Endothelial cell of umbilical vein (primary cell): Measurements from ENCODE around the gene CLSTN1. TPM values are rescaled to one million over a fixed set of nuclear protein-coding genes. Genes with fewer than 3 reads are reported as not detected.

ENCODE experiments used
- BruUV-seq: library from RNA; stranded (reverse); fragments of 400-500 nt; replicated peaks from 2 replicates; lab custom pipeline; 2021; lab: Mats Ljungman, UMichigan
- CTCF ChIA-PET: fragments of 300-600, 350-600 bp; sonication (Branson Sonifier 250); formaldehyde crosslinking; loops from one replicate; lab custom pipeline; 2021; ENCODE audit warnings: antibody characterized with exemption, inconsistent platforms; lab: Charles Lee
- POLR2A ChIA-PET: fragments of 300-600, 350-600 bp; sonication (Branson Sonifier 250); formaldehyde crosslinking; loops from one replicate; lab custom pipeline; 2021; ENCODE audit warnings: antibody characterized with exemption, inconsistent platforms; lab: Charles Lee
- DNase-seq: peaks from one replicate; pipeline ENCODE4 v3.0.0-alpha.2; 2011; ENCODE audit warnings: low read depth, low spot score
- FAIRE-seq: peaks from 2 replicates; lab custom pipeline; 2011; peaks lifted over from hg19 to GRCh38; lab: Jason Lieb, UNC
- H2AFZ ChIP-seq: 2 replicates; pipeline ENCODE4 v1.6.0; 2012; ENCODE audit warnings: low read depth, low read length, control low read depth, inconsistent platforms
- H3K27ac ChIP-seq: 2 replicates; pipeline ENCODE4 v1.5.1; 2011; ENCODE audit warnings: low read depth, mild to moderate bottlenecking, control low read depth, low read length, moderate library complexity; ENCODE audit not compliant: insufficient read depth
- H3K27me3 ChIP-seq, 2 experiments: 2 replicates each; pipeline versions ENCODE4 v1.6.0 to v1.6.1; 2011; ENCODE audit warnings: low read length in 2 of 2, mixed read lengths in 1 of 2; ENCODE audit not compliant: control insufficient read depth in 2 of 2, insufficient read depth in 2 of 2
- H3K36me3 ChIP-seq, 2 experiments: 2 replicates in 1 of 2; 3 replicates in 1 of 2; pipeline ENCODE4 v1.5.1; 2011; ENCODE audit warnings: low read length in 2 of 2, mild to moderate bottlenecking in 1 of 2, moderate library complexity in 1 of 2; ENCODE audit not compliant: control insufficient read depth in 2 of 2, insufficient read depth in 2 of 2; ENCODE audit errors: extremely low read depth in 1 of 2
- H3K4me1 ChIP-seq: 3 replicates; pipeline ENCODE4 v1.5.1; 2011; ENCODE audit warnings: mild to moderate bottlenecking, low read length; ENCODE audit not compliant: control insufficient read depth, insufficient read depth; ENCODE audit errors: extremely low read depth
- H3K4me2 ChIP-seq: 2 replicates; pipeline ENCODE4 v1.6.1; 2011; ENCODE audit warnings: low read length, control low read depth, mixed read lengths; ENCODE audit not compliant: insufficient read depth
- H3K4me3 ChIP-seq, 3 experiments: fragments of 200-600 bp in 1 of 3; sonication (generic), shearing (Covaris generic) in 1 of 3; replicated peaks in 1 of 3; 2 replicates each; pipeline ENCODE4 v1.5.1; 2011 to 2016; ENCODE audit warnings: control low read depth in 3 of 3, low read length in 3 of 3, mild to moderate bottlenecking in 2 of 3, inconsistent platforms in 1 of 3, low read depth in 1 of 3, moderate library complexity in 1 of 3; ENCODE audit not compliant: insufficient read depth in 1 of 3
- H3K79me2 ChIP-seq: 2 replicates; pipeline ENCODE4 v1.6.0; 2012; ENCODE audit warnings: low read length, inconsistent platforms; ENCODE audit not compliant: control insufficient read depth, insufficient read depth
- H3K9ac ChIP-seq: replicated peaks from 2 replicates; pipeline ENCODE3; 2011; ENCODE audit warnings: low read length, control low read depth; ENCODE audit not compliant: insufficient read depth; ENCODE audit errors: extremely low read depth
- H3K9me1 ChIP-seq: replicated peaks from 3 replicates; pipeline ENCODE4 v1.6.0; 2011; ENCODE audit warnings: mild to moderate bottlenecking, low read length; ENCODE audit not compliant: control insufficient read depth, insufficient read depth; ENCODE audit errors: extremely low read depth
- H3K9me3 ChIP-seq: replicated peaks from 2 replicates; pipeline ENCODE4 v1.5.1; 2012; ENCODE audit warnings: low read length, inconsistent platforms; ENCODE audit not compliant: control insufficient read depth, insufficient read depth
- H4K20me1 ChIP-seq: replicated peaks from 2 replicates; pipeline ENCODE3; 2011; ENCODE audit warnings: mild to moderate bottlenecking, low read length; ENCODE audit not compliant: control insufficient read depth, insufficient read depth; ENCODE audit errors: extremely low read depth
- CTCF ChIP-seq, 2 donors: IDR thresholded peaks; 1 replicate in 1 of 2; 2 replicates in 1 of 2; pipeline ENCODE4 v1.5.1; 2011; ENCODE audit warnings: low read length in 2 of 2, mild to moderate bottlenecking in 2 of 2, moderate library complexity in 2 of 2, control low read depth in 1 of 2, inconsistent platforms in 1 of 2, low read depth in 1 of 2; ENCODE audit not compliant: insufficient read depth in 1 of 2; ENCODE audit errors: extremely low read depth in 1 of 2
- EZH2 ChIP-seq: IDR thresholded peaks from 2 replicates; pipeline ENCODE4 v1.6.1; 2012; ENCODE audit warnings: borderline replicate concordance, low read depth, mild to moderate bottlenecking, moderate library complexity, low read length, inconsistent platforms; ENCODE audit not compliant: severe bottlenecking
- FOS ChIP-seq: IDR thresholded peaks from 2 replicates; pipeline ENCODE4 v1.6.1; 2011; ENCODE audit warnings: mild to moderate bottlenecking, low read length, moderate library complexity, borderline replicate concordance; ENCODE audit not compliant: insufficient read depth
- GATA2 ChIP-seq: IDR thresholded peaks from 2 replicates; pipeline ENCODE4 v1.7.0; 2011; ENCODE audit warnings: low read depth, mild to moderate bottlenecking, moderate library complexity, mixed read lengths, low read length; ENCODE audit not compliant: insufficient read length, insufficient read depth
- JUN ChIP-seq: IDR thresholded peaks from 2 replicates; pipeline ENCODE4 v1.6.1; 2011; ENCODE audit warnings: borderline replicate concordance, low read depth; ENCODE audit not compliant: insufficient read length, insufficient read depth
- MAX ChIP-seq: IDR thresholded peaks from 2 replicates; pipeline ENCODE4 v1.6.1; 2011; ENCODE audit not compliant: insufficient read depth, insufficient read length
- MYC ChIP-seq: IDR thresholded peaks from one replicate; pipeline ENCODE4 v1.6.1; 2011; ENCODE audit warnings: mild to moderate bottlenecking, low read depth, low read length
- POLR2A ChIP-seq: IDR thresholded peaks from 2 replicates; pipeline ENCODE4 v1.6.1; 2012; ENCODE audit warnings: low read depth, mild to moderate bottlenecking, control low read depth, low read length
- POLR2AphosphoS5 ChIP-seq: IDR thresholded peaks from 2 replicates; pipeline ENCODE4 v1.6.1; 2012; ENCODE audit warnings: low read depth, mild to moderate bottlenecking, control low read depth, low read length, moderate library complexity; ENCODE audit not compliant: insufficient read depth
- dilution Hi-C: fragments of 300-500 bp; cut with MboI; formaldehyde crosslinking; loops from one replicate; pipeline ENCODE4 v1.15.0; 2019; ENCODE audit warnings: low sequenced_read_pairs; ENCODE audit not compliant: extremely low pct_ligation_motif_present
- intact Hi-C: fragments of 100-400 bp; cut with micrococcal nuclease; formaldehyde crosslinking; loops from one replicate; pipeline ENCODE4 v1.10.0; 2022
- polyA plus RNA-seq, 4 experiments: library from polyadenylated mRNA; depleted of rRNA in 3 of 4; stranded (reverse) in 3 of 4; unstranded in 1 of 4; fragments of >200 nt; gene quantifications; 2 replicates each; pipeline versions ENCODE4 v1.2.1 to v1.2.3, GENCODE V29; 2011 to 2012; ENCODE audit warnings: missing spikeins in 1 of 4
- total RNA-seq: library from RNA; stranded (reverse); gene quantifications from 2 replicates; pipeline ENCODE4 v1.2.3, GENCODE V29; 2021

Gene CLSTN1
- total and polyA plus RNA-seq, 2 donors (not counting 3 experiments of a cell fraction or from before 2014, with no cell fraction given) = 49.1 to 130 TPM

GRCh38 chr1:9736241-9736640 lies 87.5 kb downstream of the CLSTN1 start:
- ChIA-PET CTCF (no interaction called here), POLR2A (no interaction called here)
- intact Hi-C loops (no loop called here), dilution Hi-C loops (no loop called here)
- no peaks in the 10 kb centered on the region for H3K79me2 ChIP-seq
- H3K36me3 ChIP-seq = peaks cover 9 to 53% of the 10 kb centered on the region in 2 experiments
- no peaks in the 10 kb centered on the region for H3K27me3 ChIP-seq
- H3K4me1 ChIP-seq = no peaks in the 10 kb centered on the region
- no peak overlapping the region for H3K4me2 ChIP-seq
- no peaks in the 10 kb centered on the region for H4K20me1 ChIP-seq
- H3K4me3 ChIP-seq = no peak overlapping the region
- no peak overlapping the region for H3K27ac ChIP-seq
- BruUV-seq = no TSS peak
- no peak overlapping the region for H3K9ac ChIP-seq
- TF ChIP-seq GATA2 = no peak
- no peak for TF ChIP-seq CTCF (IDR thresholded peaks at IDR 0.05; ENCODE audit: extremely low read depth in 1 of 2, insufficient read depth in 1 of 2, low read depth in 1 of 2, low read length in 2 of 2)
- TF ChIP-seq FOS = no peak
- TF ChIP-seq MAX = no peak
- TF ChIP-seq POLR2AphosphoS5 = no peak
- no peak for TF ChIP-seq EZH2
- TF ChIP-seq POLR2A = no peak
- no peak for TF ChIP-seq MYC
- no peak for TF ChIP-seq JUN
- no peaks in the 10 kb centered on the region for H3K9me1 ChIP-seq
- H3K9me3 ChIP-seq = no peaks in the 10 kb centered on the region
- FAIRE-seq = no peak
- no peak overlapping the region for H2AFZ ChIP-seq
- DNase-seq = no peak
